ENCODE results near the gene PSMD9.
A peak's percentile ranks its signal among the peaks of the same experiment; 100 is the strongest.

Gene PSMD9

GRCh38 chr12:121888478-121889273 is at the start of gene PSMD9:
PSMD9 (plus strand) TSS chr12:121888790; CDS start chr12:121888857, 67 bp downstream.
- Histone ChIP-seq H4K20me1 (ENCODE audit: insufficient read depth, low read length, poor library complexity, severe bottlenecking) (peaks cover 8% of the 10 kb centered on the region), H3K4me2 (ENCODE audit: low read depth, low read length, poor library complexity, severe bottlenecking) (peak within 1 kb of the TSS; percentile 99), H3K27me3 (ENCODE audit: insufficient read depth, low read length, poor library complexity, severe bottlenecking) (peaks cover 43% of the 10 kb centered on the region), H3K4me3 (ENCODE audit: low read length, poor library complexity, severe bottlenecking) (peak within 1 kb of the TSS; percentile 92), H3K9me3 (ENCODE audit: insufficient read depth, low read depth, low read length) (no peaks in the 10 kb centered on the region), H2AFZ (ENCODE audit: low read length) (peak within 1 kb of the TSS; percentile 94), H3K9ac (ENCODE audit: low read depth, low read length, poor library complexity, severe bottlenecking) (peak within 1 kb of the TSS; percentile 90), H3K9me2 (replicated peaks; ENCODE audit: low read depth, low read length) (no peaks in the 10 kb centered on the region), H3K79me2 (ENCODE audit: insufficient read depth, low read length) (peaks cover 42% of the 10 kb centered on the region), H3F3A (ENCODE audit: low read depth) (peaks cover 6% of the 10 kb centered on the region; the same call in 1 of the 2 replicates), H3K36me3 (ENCODE audit: insufficient read depth, low read length) (no peaks in the 10 kb centered on the region), H3K4me1 (ENCODE audit: insufficient read depth, low read length, poor library complexity, severe bottlenecking) (peaks cover 25% of the 10 kb centered on the region)
- TF ChIP-seq EZH2phosphoT487 (IDR thresholded peaks at IDR 0.05; ENCODE audit: borderline replicate concordance) (no peak), CTCF (conservative IDR thresholded peaks at IDR 0.05; ENCODE audit: low read length) (peak; percentile 70)

GRCh38 chr12:121839106-121839992 is 49.2 kb upstream of the PSMD9 start:
- H2AFZ ChIP-seq (ENCODE audit: low read length) = peak overlapping the region; percentile 97
- TF ChIP-seq EZH2phosphoT487 (IDR thresholded peaks at IDR 0.05; ENCODE audit: borderline replicate concordance) (no peak), CTCF (conservative IDR thresholded peaks at IDR 0.05; ENCODE audit: low read length) (peak; percentile 23; the same call in 1 of the 2 replicates)
- peak overlapping the region; percentile 82 for H3K9ac ChIP-seq (ENCODE audit: low read depth, low read length, poor library complexity, severe bottlenecking)
- no peaks in the 10 kb centered on the region for H3K9me2 ChIP-seq (replicated peaks; ENCODE audit: low read depth, low read length)
- no peaks in the 10 kb centered on the region for H3K4me1 ChIP-seq (ENCODE audit: insufficient read depth, low read length, poor library complexity, severe bottlenecking)
- no peaks in the 10 kb centered on the region for H3F3A ChIP-seq (ENCODE audit: low read depth)
- H3K79me2 ChIP-seq (ENCODE audit: insufficient read depth, low read length) = no peaks in the 10 kb centered on the region
- H3K36me3 ChIP-seq (ENCODE audit: insufficient read depth, low read length) = no peaks in the 10 kb centered on the region
- H3K27me3 ChIP-seq (ENCODE audit: insufficient read depth, low read length, poor library complexity, severe bottlenecking) = no peaks in the 10 kb centered on the region
- H4K20me1 ChIP-seq (ENCODE audit: insufficient read depth, low read length, poor library complexity, severe bottlenecking) = no peaks in the 10 kb centered on the region
- peak overlapping the region; percentile 87 for H3K4me3 ChIP-seq (ENCODE audit: low read length, poor library complexity, severe bottlenecking)
- H3K9me3 ChIP-seq (ENCODE audit: insufficient read depth, low read depth, low read length) = no peaks in the 10 kb centered on the region
- H3K4me2 ChIP-seq (ENCODE audit: low read depth, low read length, poor library complexity, severe bottlenecking) = peak overlapping the region; percentile 83

GRCh38 chr12:121839993-121840761 is 48.4 kb upstream of the PSMD9 start:
- H3K4me1 ChIP-seq (ENCODE audit: insufficient read depth, low read length, poor library complexity, severe bottlenecking) = no peaks in the 10 kb centered on the region
- H3K4me3 ChIP-seq (ENCODE audit: low read length, poor library complexity, severe bottlenecking) = peak overlapping the region; percentile 87
- peak overlapping the region; percentile 97 for H2AFZ ChIP-seq (ENCODE audit: low read length)
- peak overlapping the region; percentile 82 for H3K9ac ChIP-seq (ENCODE audit: low read depth, low read length, poor library complexity, severe bottlenecking)
- H4K20me1 ChIP-seq (ENCODE audit: insufficient read depth, low read length, poor library complexity, severe bottlenecking) = no peaks in the 10 kb centered on the region
- peak overlapping the region; percentile 83 for H3K4me2 ChIP-seq (ENCODE audit: low read depth, low read length, poor library complexity, severe bottlenecking)
- H3K79me2 ChIP-seq (ENCODE audit: insufficient read depth, low read length) = no peaks in the 10 kb centered on the region
- H3K9me3 ChIP-seq (ENCODE audit: insufficient read depth, low read depth, low read length) = no peaks in the 10 kb centered on the region
- H3F3A ChIP-seq (ENCODE audit: low read depth) = no peaks in the 10 kb centered on the region
- no peaks in the 10 kb centered on the region for H3K9me2 ChIP-seq (replicated peaks; ENCODE audit: low read depth, low read length)
- H3K27me3 ChIP-seq (ENCODE audit: insufficient read depth, low read length, poor library complexity, severe bottlenecking) = no peaks in the 10 kb centered on the region
- no peaks in the 10 kb centered on the region for H3K36me3 ChIP-seq (ENCODE audit: insufficient read depth, low read length)
- TF ChIP-seq EZH2phosphoT487 (IDR thresholded peaks at IDR 0.05; ENCODE audit: borderline replicate concordance) = no peak
- TF ChIP-seq CTCF (conservative IDR thresholded peaks at IDR 0.05; ENCODE audit: low read length) = no peak

Measured in Loucy (cell line).